Left colon (tissue), 2 donors: ENCODE data around the gene PCDHAC2. TPM values are rescaled to one million over a fixed set of nuclear protein-coding genes. Genes with fewer than 3 reads are reported as not detected.

ENCODE experiments used
- ATAC-seq: fragments of 200-7000 bp; cut with Tn5 transposase; one replicate; pipeline ENCODE4 v1.9.1; 2020; ENCODE audit warnings: mild to moderate bottlenecking, moderate library complexity
- DNase-seq, 2 donors: peaks; one replicate each; pipeline ENCODE4 v3.0.0-alpha.2; 2020
- intact Hi-C, 2 donors: fragments of 100-400 bp; cut with DNase I in 1 of 2; cut with micrococcal nuclease in 1 of 2; formaldehyde crosslinking; loops; one replicate each; pipeline versions ENCODE4 v1.11.2 to v1.14.0; 2022; cut with DNase I, micrococcal nuclease
- long read RNA-seq: library from polyadenylated mRNA; unstranded; transcript quantifications from one replicate; pipeline ENCODE4 v2.0.0, GENCODE V29; 2021
- total RNA-seq, 2 donors: library from RNA; stranded (reverse); fragmentation: NEBNext Ultra II Directional; extraction: Animal tissue kit (Norgen Biotek cat#: 25700); gene quantifications; one replicate each; pipeline ENCODE4 v1.2.1, GENCODE V29; 2021
- donor health status: DM: no; HTN: no; CAD: no.
- donor health status: DM: yes; HTN: yes; CAD: no.

PCDHAC2 gene, protein sequence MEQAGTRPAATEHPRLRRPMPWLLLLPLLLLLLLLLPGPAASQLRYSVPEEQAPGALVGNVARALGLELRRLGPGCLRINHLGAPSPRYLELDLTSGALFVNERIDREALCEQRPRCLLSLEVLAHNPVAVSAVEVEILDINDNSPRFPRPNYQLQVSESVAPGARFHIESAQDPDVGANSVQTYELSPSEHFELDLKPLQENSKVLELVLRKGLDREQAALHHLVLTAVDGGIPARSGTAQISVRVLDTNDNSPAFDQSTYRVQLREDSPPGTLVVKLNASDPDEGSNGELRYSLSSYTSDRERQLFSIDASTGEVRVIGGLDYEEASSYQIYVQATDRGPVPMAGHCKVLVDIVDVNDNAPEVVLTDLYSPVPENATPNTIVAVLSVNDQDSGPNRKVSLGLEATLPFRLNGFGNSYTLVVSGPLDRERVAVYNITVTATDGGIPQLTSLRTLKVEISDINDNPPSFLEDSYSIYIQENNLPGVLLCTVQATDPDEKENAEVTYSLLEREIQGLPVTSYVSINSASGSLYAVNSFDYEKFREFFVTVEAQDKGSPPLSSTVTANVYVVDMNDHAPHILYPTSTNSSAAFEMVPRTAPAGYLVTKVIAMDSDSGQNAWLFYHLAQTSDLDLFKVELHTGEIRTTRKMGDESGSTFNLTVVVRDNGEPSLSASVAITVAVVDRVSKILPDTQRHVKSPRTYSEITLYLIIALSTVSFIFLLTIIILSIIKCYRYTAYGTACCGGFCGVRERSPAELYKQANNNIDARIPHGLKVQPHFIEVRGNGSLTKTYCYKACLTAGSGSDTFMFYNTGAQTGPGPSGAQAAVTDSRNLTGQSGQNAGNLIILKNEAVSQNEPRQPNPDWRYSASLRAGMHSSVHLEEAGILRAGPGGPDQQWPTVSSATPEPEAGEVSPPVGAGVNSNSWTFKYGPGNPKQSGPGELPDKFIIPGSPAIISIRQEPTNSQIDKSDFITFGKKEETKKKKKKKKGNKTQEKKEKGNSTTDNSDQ
- total RNA-seq: under 1 TPM; 0.47 to 0.58 TPM
- long read RNA-seq: 0 reads

DNA sequence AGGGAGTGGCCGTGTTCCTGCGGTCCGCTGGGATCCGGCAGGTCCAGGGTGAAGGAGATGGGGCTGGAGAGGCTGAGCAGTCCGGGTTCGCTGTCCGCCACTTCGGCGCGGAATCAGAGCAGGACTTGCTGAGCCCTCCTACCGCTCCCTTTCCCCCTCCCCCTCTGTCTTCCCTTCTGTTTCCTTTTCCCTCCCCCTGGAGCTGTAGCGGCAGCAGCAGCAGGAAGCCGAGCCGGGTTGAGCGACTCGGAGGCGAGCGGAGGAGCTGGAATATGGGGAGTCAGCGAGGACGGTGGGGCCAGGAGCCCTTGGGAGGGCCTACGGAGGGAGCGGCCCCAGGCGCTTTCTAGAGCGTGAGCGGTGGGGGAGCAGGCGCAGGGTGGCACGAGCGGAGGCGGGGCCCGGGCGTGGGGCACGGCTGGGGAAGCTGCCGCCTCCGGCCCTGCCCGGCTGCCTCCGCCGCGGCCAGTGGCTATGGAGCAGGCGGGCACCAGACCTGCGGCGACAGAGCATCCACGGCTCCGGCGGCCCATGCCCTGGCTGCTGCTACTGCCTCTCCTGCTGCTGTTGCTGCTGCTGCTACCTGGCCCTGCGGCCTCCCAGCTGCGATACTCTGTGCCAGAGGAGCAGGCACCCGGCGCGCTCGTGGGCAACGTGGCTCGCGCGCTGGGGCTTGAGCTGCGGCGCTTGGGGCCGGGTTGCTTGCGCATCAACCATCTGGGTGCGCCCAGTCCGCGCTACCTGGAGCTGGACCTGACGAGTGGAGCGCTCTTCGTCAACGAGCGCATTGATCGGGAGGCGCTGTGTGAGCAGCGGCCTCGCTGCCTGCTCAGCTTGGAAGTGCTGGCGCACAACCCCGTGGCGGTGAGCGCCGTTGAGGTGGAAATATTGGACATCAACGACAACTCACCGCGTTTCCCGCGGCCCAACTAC, at the start of gene PCDHAC2:
Gene PCDHAC2, plus strand, starts transcription at position 184 of the 933 bp plus-strand sequence. Its CDS starts 291 bp downstream, at position 475.
- ATAC-seq (peak; percentile 48), DNase-seq (peak in 1 of 2 donors; percentile 4)
- intact Hi-C loops: no loop called here

DNA sequence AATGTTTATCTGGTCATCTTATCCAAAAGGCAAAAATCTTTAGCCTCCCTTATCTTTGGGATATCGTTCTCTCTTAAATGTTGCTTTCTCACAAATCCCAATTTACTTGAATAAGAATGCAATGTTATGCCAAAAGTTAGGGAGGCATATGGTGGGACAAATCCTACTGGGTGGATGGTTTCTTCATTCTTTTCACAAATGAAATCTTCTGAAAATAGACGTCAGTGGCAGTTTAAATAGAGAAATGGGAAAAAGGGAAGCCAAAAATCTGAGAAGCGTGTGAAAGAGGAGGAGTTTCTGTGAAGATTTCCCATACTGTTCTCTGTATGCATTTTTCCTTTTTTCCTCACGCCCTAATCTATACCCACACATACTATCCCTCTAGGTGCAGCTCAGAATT, 42.7 kb upstream of the PCDHAC2 start:
- intact Hi-C loops: loop anchor here in 1 of 2 donors (10.0 kb wide), 1 partner anchor 539 kb away; no protein-coding TSS in a partner anchor
- ATAC-seq (no peak), DNase-seq (no peak)

DNA sequence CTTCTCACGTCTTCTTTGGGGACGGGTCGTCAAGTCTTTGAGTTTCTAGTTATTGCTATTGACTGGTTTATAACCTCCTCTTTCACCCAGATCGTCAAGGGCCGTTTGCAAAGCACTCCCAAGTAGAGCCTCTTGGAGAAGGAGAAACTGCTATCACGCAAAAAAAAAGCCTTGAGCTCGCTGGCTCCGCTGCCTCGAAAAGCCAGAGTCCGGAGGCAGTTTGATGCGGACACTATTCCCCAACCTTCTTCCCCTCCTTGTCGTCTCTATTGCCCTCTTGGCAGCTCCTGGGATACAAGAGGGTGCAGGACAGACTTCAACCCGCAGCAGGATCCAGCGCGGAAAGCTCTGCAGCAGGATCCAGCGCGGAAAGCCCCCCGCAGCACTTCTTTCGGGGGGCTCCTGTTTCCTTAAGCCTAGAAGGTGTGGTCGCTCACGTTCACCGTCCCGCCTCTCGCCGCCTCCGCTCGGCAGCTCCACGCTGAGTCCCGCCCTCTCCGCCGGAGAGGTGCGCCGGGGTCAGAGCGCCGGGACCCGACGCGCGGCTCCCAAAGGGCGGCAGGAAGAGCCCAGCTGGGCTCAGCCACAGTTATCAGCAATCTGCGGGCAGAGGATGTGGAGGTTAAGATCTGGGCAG, 40.4 kb upstream of the PCDHAC2 start, which contains the start of gene PCDHAC1:
Gene PCDHAC1, plus strand, starts transcription at position 494 of the 637 bp plus-strand sequence. CDS start 594 bp downstream, outside the sequence.
- peak; percentile 62 for ATAC-seq
- DNase-seq: no peak
- intact Hi-C loops: loop anchor here in 1 of 2 donors (10.0 kb wide), 1 partner anchor 541 kb away; no protein-coding TSS in a partner anchor

DNA sequence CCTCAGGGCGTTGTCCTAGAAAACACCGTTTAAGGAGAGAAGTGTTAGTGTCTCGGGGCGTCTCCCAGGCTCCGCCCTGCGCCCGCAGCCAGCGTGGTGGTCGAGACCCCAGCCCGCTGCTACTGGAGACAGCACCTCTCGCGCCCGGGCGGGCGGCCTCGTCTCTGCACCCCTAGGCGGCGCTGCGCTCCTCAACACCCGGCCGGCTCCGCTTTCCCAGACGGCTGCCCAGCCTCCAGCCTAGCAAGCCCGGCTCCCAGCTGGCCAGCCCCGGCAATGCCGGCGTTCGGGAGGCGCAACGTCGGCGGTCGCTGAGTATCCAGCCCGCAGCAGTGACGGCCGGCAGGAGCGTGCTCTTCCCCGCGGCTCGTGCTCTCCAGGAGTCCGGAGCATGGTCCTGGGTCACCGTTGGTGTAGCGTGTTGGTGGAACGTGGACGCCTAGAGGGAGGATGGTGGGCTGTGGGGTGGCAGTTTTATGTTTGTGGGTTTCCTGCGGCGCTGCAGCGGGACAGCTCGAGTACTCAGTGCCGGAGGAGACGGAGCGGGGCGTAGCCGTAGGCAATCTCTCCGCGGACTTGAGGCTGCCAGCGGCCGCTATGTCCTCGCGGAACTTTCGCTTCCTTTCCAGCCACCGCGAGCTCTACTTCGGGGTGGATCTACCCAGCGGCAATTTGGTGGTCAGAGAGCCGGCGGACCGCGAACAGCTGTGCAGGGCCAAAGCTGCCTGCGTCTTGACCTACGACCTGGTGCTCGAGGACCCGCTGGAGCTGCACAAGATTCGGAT, 39.6 kb upstream of the PCDHAC2 start:
- intact Hi-C loops: loop anchor here in 1 of 2 donors (10.0 kb wide), 1 partner anchor 542 kb away; no protein-coding TSS in a partner anchor
- ATAC-seq: peak; percentile 76
- DNase-seq: peak; percentile 40 to 49

DNA sequence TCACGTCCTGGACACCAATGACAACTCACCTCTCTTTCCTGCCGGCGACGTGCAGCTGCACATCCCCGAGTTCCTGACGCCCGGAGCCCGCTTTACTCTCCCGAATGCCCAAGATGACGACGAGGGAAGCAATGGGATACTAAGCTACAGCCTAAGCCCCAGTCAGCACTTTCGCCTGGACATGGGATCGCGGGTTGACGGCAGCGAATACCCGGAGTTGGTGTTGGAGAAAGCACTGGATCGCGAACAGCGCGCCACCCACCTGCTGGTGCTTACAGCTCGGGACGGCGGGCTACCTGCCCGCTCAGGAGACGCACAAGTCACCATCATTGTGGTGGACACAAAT, 39.1 kb upstream of the PCDHAC2 start:
- no peak for DNase-seq
- no peak for ATAC-seq
- intact Hi-C loops: loop anchor here in 1 of 2 donors (10.0 kb wide), 1 partner anchor 542 kb away; no protein-coding TSS in a partner anchor

DNA sequence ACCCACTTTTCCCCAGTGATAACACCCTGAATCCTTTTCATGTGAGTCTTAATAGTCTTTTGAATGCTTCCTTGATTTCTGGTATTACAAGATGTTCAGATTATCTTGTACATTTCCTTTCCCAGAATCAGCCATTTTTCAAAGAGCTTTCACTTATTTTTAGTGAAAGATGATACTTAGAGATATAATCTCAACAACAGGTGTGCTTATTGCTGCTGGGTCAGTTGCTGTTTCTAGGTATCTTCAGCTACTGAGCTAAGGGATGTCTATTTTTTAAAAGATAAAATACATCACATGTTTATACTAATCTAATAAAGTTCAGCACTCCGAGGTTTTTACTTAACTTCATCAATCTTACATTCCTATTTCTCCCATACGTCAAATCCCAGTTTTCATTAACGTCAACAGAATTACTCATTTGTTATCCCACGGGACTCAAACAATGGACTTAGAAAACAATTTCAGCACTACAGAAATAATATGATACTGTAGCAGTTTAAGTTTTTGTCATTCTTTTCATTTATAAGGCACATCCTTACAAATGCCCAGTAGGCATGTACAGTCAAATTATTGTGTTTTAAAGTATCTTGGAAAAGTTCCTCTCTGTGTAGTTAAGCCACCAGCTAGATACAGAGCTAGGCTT, 31.2 kb upstream of the PCDHAC2 start:
- intact Hi-C loops: no loop called here
- no peak for DNase-seq
- ATAC-seq: no peak

DNA sequence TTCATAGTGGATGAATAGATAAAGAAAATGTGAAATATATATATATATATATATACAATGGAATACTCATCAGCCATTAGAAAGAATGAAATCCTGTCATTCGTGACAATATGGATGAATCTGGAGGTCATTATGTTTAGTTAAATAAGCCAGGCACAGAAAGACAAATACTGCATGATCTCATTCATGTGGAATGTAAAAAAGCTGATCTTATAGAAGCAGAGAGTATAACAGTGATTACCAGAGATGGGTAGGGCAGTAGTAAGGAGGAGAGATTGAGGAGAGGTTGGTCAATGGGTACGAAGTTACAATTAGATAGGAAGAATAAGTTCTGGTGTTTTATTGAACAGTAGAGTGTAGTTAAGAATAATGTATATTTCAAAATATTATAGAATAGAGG, 19.7 kb upstream of the PCDHAC2 start:
- intact Hi-C loops: no loop called here
- ATAC-seq (no peak), DNase-seq (no peak)

DNA sequence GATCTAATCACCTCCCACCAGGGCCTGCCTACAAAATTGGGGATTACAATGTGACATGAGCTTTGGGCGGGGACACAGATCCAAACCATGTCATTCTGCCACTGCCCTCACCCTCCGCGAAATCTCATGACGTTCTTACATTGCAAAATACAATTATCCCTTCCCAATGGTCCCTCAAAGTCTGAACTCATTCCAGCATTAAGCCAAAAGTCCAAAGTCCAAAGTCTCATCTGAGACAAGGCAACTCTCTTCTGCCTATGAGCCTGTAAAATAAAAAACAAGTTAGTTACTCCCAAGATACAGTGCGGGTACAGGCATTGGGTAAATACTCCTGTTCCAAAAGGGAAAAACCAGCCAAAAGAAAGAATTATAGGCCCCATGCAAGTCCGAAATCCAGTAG, 14.6 kb upstream of the PCDHAC2 start:
- intact Hi-C loops: no loop called here
- ATAC-seq (no peak), DNase-seq (no peak)

- DNase-seq (no peak), ATAC-seq (no peak)
- intact Hi-C loops: no loop called here
These were observed 13.0 kb upstream of the PCDHAC2 start for GRCh38 chr5:140953234-140953633.

- no peak for ATAC-seq
- intact Hi-C loops: no loop called here
- DNase-seq: no peak
These were observed 4.1 kb upstream of the PCDHAC2 start for GRCh38 chr5:140962190-140962589.

DNA sequence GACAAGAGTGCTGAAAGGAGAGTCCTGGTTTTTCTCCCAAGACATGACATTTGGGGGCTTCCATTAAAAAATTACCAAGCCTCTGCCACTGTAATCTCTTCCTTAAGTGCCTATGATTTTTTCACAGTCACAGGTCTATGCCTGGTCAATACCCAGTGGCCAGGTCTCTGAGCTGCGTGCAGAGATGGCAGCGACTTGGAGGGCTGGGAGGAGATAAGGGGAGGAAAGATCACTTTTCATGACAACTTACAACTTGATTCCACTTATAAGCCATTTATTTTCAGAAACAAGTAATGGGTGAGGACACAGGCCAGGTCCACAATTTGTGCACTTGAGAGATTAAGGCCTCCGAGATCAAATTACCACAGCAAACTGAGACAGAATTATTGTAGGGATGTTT, 1.9 kb upstream of the PCDHAC2 start:
- DNase-seq: no peak
- intact Hi-C loops: no loop called here
- ATAC-seq: no peak

DNA sequence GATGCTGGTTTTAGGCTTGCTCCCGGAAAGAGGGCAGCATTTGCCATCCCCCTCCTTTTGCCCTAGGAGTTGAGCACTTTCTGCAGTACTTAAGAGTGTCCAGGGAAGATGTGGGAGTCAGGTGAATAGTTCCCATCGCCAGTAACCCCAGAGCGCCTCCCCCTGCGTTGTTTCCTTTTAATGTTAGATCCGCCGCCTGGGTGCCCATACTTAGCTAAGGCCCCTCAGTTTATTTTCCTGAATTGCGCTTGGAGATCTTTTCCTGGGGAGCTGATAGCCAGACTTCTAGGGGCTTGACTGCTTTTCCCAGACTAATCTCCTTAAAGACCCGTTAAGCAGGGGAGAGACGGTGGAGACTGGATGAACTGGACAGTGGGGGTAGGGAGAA, 377 bp upstream of the PCDHAC2 start:
- DNase-seq: no peak
- ATAC-seq: no peak
- intact Hi-C loops: no loop called here

DNA sequence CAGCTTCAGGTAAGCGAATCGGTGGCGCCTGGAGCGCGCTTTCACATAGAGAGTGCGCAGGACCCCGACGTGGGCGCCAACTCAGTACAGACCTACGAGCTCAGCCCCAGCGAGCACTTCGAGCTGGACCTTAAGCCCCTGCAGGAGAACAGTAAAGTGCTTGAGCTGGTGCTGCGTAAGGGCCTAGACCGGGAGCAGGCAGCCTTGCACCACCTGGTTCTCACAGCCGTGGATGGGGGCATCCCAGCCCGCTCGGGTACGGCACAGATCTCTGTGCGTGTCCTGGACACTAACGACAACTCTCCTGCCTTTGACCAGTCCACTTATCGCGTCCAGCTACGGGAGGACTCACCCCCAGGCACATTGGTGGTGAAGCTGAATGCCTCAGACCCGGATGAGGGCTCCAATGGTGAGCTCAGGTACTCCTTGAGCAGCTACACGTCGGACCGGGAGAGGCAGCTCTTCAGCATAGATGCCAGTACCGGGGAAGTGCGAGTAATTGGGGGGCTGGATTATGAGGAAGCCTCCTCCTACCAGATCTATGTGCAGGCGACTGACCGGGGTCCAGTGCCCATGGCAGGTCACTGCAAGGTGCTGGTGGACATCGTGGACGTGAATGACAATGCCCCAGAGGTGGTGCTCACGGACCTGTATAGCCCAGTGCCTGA, 1.1 kb downstream of the PCDHAC2 start:
- ATAC-seq (no peak), DNase-seq (no peak)
- intact Hi-C loops: no loop called here

DNA sequence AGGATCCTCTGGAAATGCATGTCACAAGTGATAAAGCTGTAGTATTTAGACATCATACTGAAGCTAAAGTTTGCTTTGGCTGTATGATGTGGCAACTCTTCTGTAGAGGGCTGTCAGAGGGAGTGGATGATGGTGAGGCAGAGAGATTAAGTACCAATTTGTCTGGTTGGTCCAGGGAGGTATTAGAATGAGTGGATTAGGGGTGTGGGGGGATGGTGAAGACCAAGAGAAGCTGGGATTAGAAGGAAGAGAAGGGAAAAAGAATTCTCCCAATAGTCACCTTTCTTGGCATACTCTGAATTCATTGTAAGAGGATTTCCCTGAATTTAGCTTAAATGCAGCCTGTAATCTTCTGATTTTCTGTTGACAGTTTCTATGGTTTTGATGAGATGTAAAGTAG, 3.6 kb downstream of the PCDHAC2 start:
- intact Hi-C loops: no loop called here

DNA sequence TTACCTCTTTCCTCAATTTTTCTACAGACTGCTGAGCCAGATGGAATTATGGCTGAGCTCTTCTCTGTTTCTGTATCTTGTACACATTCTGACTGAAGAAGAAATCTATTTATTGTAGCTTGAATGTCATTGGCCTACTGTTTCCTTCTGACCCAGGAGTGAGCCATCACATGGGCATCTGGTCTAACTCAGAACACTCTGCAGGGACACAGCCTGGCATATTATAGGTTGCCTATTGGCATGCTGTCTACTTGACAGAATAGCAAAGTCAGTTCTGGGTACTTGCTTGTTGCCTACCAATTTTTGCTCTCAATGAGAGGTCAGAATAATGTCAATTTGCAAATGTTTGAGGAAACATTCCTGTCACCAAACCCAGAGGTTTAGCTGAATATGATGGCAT, 7.3 kb downstream of the PCDHAC2 start:
- DNase-seq (no peak), ATAC-seq (no peak)
- intact Hi-C loops: no loop called here

More for the DNA sequence above, 3.6 kb downstream of the PCDHAC2 start:
- ATAC-seq (no peak), DNase-seq (no peak)

DNA sequence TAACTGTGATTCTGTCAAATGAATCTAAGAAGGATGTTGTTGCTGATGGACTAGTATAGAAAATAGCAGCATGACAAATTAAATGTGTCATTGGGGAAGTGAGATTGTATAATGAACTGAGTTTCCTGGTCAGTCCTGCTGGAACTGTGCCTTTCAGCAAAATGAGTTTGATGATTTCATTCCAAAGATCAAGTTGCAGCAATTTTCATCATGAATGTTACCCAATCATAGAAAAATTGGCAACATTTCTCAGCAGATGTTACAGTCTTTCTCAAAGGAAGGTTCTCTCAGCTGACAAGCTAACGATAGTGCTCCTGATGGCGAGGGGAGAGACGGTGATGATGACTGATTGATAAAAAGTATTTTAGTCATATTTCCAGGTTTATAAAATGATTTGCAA, 10.7 kb downstream of the PCDHAC2 start:
- ATAC-seq: no peak
- intact Hi-C loops: no loop called here
- DNase-seq: no peak
